ENCODE data around the gene S100P.

S100P gene

GRCh38 chr4:6727081-6727942, 33.6 kb downstream of the S100P start:
- no peak for DNase-seq

GRCh38 chr4:6727943-6728250, 34.2 kb downstream of the S100P start:
- DNase-seq: no peak

GRCh38 chr4:6728320-6729029, 34.8 kb downstream of the S100P start:
- DNase-seq: no peak

GRCh38 chr4:6730603-6731317, 37.1 kb downstream of the S100P start:
- DNase-seq: no peak

- DNase-seq: no peak
Observed at GRCh38 chr4:6731318-6731675, 37.6 kb downstream of the S100P start.

GRCh38 chr4:6731780-6732179, 38.1 kb downstream of the S100P start:
- DNase-seq: no peak

GRCh38 chr4:6732441-6733357, 39.0 kb downstream of the S100P start:
- no peak for DNase-seq

GRCh38 chr4:6733358-6734164, 39.9 kb downstream of the S100P start:
- no peak for DNase-seq

- DNase-seq: no peak
Observed at GRCh38 chr4:6734165-6734786, 40.6 kb downstream of the S100P start.

- no peak for DNase-seq
Observed at GRCh38 chr4:6739920-6740319, 46.2 kb downstream of the S100P start.

GRCh38 chr4:6740347-6740746, 46.7 kb downstream of the S100P start:
- no peak for DNase-seq

GRCh38 chr4:6742507-6742906, 48.8 kb downstream of the S100P start:
- DNase-seq: no peak

- DNase-seq: no peak
Observed at GRCh38 chr4:6742989-6743388, 49.3 kb downstream of the S100P start.
